Heart left ventricle (tissue), 16 donors: Measurements from ENCODE around the gene ASB2. TPM values are rescaled to one million over a fixed set of nuclear protein-coding genes. Genes with fewer than 3 reads are reported as not detected.
A peak's percentile ranks its signal among the peaks of the same experiment; 100 is the strongest.

Experiments used
- ATAC-seq, 4 donors: fragments of 200-7000 bp; cut with Tn5 transposase; one replicate each; pipeline ENCODE4 v1.9.1; 2020 to 2022; ENCODE audit warnings: moderate library complexity in 4 of 4, mild to moderate bottlenecking in 3 of 4, moderate number of reproducible peaks in 1 of 4
- DNase-seq, 5 donors: peaks; one replicate each; pipeline ENCODE4 v3.0.0-alpha.2; 2020
- H3K27ac ChIP-seq, 12 donors: fragments of 200-600 bp; sonication (generic) in 4 of 12; one replicate each; pipeline versions ENCODE4 v1.5.0 to v1.8.0; 2016 to 2022; ENCODE audit warnings: mild to moderate bottlenecking in 2 of 12
- H3K27me3 ChIP-seq, 9 donors: fragments of 200-600 bp; sonication (generic) in 2 of 9; one replicate each; pipeline versions ENCODE4 v1.5.1 to v1.8.0; 2016 to 2022; ENCODE audit warnings: mild to moderate bottlenecking in 3 of 9
- H3K36me3 ChIP-seq, 9 donors: fragments of 200-600 bp; sonication (generic) in 2 of 9; one replicate each; pipeline versions ENCODE4 v1.5.0 to v1.8.0; 2018 to 2022; ENCODE audit warnings: mild to moderate bottlenecking in 2 of 9
- H3K4me1 ChIP-seq, 12 donors: fragments of 200-600 bp; sonication (generic) in 4 of 12; one replicate each; pipeline versions ENCODE4 v1.5.0 to v1.8.0; 2016 to 2022; ENCODE audit warnings: mild to moderate bottlenecking in 3 of 12
- H3K4me3 ChIP-seq, 12 donors: fragments of 200-600 bp; sonication (generic) in 4 of 12; one replicate each; pipeline versions ENCODE4 v1.5.0 to v1.8.0; 2017 to 2022; ENCODE audit warnings: mild to moderate bottlenecking in 9 of 12, moderate library complexity in 4 of 12
- H3K9me3 ChIP-seq, 12 donors: fragments of 200-600 bp; sonication (generic) in 4 of 12; one replicate each; pipeline versions ENCODE4 v1.5.0 to v1.8.0; 2016 to 2022; ENCODE audit warnings: mild to moderate bottlenecking in 1 of 12
- POLR2A ChIP-seq, 2 donors: fragments of 450-650 bp; IDR thresholded peaks; one replicate each; pipeline ENCODE4 v1.6.1; 2017; ENCODE audit warnings: antibody characterized with exemption in 2 of 2, mild to moderate bottlenecking in 2 of 2, moderate library complexity in 2 of 2
- whole genome bisulfite sequencing, 4 donors: extraction: QIAGEN DNeasy Blood & Tissue Kit in 2 of 4; methylation state at CpG; one replicate each; pipeline versions ENCODE4 v1.1.5 to v1.1.7; 2013 to 2018; 5-methylcytosine and 5-hydroxymethylcytosine counted together
- intact Hi-C, 10 donors: fragments of 100-400 bp; cut with DNase I; formaldehyde crosslinking; loops; one replicate each; pipeline versions ENCODE4 v1.11.1 to v1.14.2; 2022
- polyA plus RNA-seq, 2 donors: library from polyadenylated mRNA; stranded (reverse); fragments of 200-250 nt; gene quantifications; one replicate each; pipeline ENCODE4 v1.2.3, GENCODE V29; 2013
- total RNA-seq, 9 donors: library from RNA; depleted of rRNA in 2 of 9; stranded (reverse); fragments of >200 nt in 2 of 9; fragmentation: NEBNext Ultra II Directional in 3 of 9; extraction: Animal tissue kit (Norgen Biotek cat#: 25700) in 3 of 9; gene quantifications; one replicate each; pipeline versions ENCODE4 v1.1.0 to v1.2.4, GENCODE V29; 2016 to 2023
- TF ChIP-seq, protein P1 (sequence below), 12 donors: fragments of 200-600 bp; sonication (generic) in 4 of 12; IDR thresholded peaks; one replicate each; pipeline versions ENCODE4 v1.5.0 to v1.8.0; 2018 to 2022; ENCODE audit warnings: antibody characterized with exemption in 12 of 12, mild to moderate bottlenecking in 5 of 12
- donor health status: ischemic (EF 13 %, LVEDD 7.1; RV severe dilation, severe dysfunction).
- donor health status: healthy with polysubstance abuse.
- donor health status: DM: no; HTN: yes; CAD: no.
- donor health status: DM: no; HTN: no; CAD: no.
- donor health status: ischemic (EF 25% LVEDD 6.9; RV normal size, moderate dysfunction).
- donor health status: ischemic (EF 25% LVEDD 5.7; RV mildly dilated, moderate dysfunction).
- donor health status: healthy.
- donor health status: DM: yes; HTN: yes; CAD: no.
- donor health status: ischemic (EF 35%, LVEDD 5.7; RV mildly dilated, moderate dysfunction).
- donor health status: nonischemic (EF 11% LVEDD 7.7; RV severe dilation, severe dysfunction).
- donor health status: DM: yes; HTN: yes; CAD: no.
- donor health status: PGD.
- donor health status: ischemic (EF 29% LVEDD 5.4; RV normal size, mild dysfunction).
- donor health status: nonischemic (EF 23%, LVEDD 6.1; RV moderate dilation, normal function).

Gene ASB2
- total and polyA plus RNA-seq, 11 donors: 22.4 to 411 (median 166) TPM

DNA sequence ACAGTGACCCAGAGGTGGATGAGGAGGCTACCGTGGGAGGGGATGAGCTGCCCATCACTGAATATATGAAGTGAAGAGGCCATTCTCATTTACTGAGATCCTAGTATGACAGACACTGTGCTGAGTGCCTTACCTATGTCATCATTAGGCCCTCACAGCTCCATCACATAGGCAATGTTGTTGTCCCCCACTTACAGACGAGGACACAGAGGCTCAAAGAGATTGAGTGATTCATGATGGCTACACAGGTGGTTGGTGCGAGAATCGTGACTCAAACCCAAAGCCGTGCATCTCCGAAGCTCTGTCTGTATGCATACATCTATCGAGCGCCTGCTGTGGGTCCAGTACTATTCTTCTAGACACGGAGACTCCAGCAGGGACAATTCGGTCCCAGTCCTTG, 14.8 kb upstream of the ASB2 start:
- intact Hi-C loops: loop anchor here in 1 of 10 donors (10.0 kb wide), 1 partner anchor 336 kb away; no protein-coding TSS in a partner anchor
- H3K27ac ChIP-seq: no peak overlapping the region
- WGBS, 4 donors: 85 to 92% (median 92%) methylated on average over 10 of the region's 10 CpGs

DNA sequence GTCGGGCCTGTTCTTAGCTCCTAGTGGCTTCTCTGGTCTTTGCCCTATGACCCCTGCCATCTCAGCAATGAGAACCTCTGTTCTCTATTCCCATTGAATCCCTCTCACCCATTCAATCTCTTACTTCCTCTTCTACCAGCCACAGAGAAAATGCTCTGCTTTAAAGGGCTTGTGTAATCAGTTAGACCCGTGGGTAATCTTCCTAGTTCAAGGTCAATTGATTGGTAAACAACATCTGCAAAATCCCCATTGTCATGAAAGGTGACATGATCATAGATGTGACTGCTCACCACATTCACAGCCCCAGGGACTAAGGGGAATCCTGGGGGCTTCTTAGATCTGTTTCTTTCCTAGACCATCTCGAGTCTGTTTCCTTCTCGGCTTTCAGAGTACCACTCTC, 13.6 kb upstream of the ASB2 start:
- TF ChIP-seq, protein P1, sequence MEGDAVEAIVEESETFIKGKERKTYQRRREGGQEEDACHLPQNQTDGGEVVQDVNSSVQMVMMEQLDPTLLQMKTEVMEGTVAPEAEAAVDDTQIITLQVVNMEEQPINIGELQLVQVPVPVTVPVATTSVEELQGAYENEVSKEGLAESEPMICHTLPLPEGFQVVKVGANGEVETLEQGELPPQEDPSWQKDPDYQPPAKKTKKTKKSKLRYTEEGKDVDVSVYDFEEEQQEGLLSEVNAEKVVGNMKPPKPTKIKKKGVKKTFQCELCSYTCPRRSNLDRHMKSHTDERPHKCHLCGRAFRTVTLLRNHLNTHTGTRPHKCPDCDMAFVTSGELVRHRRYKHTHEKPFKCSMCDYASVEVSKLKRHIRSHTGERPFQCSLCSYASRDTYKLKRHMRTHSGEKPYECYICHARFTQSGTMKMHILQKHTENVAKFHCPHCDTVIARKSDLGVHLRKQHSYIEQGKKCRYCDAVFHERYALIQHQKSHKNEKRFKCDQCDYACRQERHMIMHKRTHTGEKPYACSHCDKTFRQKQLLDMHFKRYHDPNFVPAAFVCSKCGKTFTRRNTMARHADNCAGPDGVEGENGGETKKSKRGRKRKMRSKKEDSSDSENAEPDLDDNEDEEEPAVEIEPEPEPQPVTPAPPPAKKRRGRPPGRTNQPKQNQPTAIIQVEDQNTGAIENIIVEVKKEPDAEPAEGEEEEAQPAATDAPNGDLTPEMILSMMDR (IDR thresholded peaks at IDR 0.05): no peak
- no peak for TF ChIP-seq POLR2A (IDR thresholded peaks at IDR 0.05)
- no peak overlapping the region for H3K4me3 ChIP-seq
- DNase-seq (no peak), ATAC-seq (no peak)
- no peaks in the 10 kb centered on the region for H3K36me3 ChIP-seq
- H3K4me1 ChIP-seq: peaks cover 0 to 29% (median 4%) of the 10 kb centered on the region in 12 donors
- no peaks in the 10 kb centered on the region for H3K27me3 ChIP-seq
- intact Hi-C loops: loop anchor here in 1 of 10 donors (10.0 kb wide), 1 partner anchor 335 kb away; no protein-coding TSS in a partner anchor
- WGBS, 4 donors: 71 to 74% (median 72%) methylated on average over 4 of the region's 4 CpGs
- no peaks in the 10 kb centered on the region for H3K9me3 ChIP-seq
- H3K27ac ChIP-seq: peak overlapping the region in 1 of 12 donors; percentile 2

More for the DNA sequence above, 14.8 kb upstream of the ASB2 start:
- Histone ChIP-seq H3K36me3 (no peaks in the 10 kb centered on the region), H3K4me1 (peaks cover 0 to 31% (median 11%) of the 10 kb centered on the region in 12 donors), H3K9me3 (no peaks in the 10 kb centered on the region), H3K27me3 (no peaks in the 10 kb centered on the region), H3K4me3 (no peak overlapping the region)
- no peak for TF ChIP-seq POLR2A (IDR thresholded peaks at IDR 0.05)
- TF ChIP-seq, protein P1 (IDR thresholded peaks at IDR 0.05): no peak
- no peak for ATAC-seq
- no peak for DNase-seq

DNA sequence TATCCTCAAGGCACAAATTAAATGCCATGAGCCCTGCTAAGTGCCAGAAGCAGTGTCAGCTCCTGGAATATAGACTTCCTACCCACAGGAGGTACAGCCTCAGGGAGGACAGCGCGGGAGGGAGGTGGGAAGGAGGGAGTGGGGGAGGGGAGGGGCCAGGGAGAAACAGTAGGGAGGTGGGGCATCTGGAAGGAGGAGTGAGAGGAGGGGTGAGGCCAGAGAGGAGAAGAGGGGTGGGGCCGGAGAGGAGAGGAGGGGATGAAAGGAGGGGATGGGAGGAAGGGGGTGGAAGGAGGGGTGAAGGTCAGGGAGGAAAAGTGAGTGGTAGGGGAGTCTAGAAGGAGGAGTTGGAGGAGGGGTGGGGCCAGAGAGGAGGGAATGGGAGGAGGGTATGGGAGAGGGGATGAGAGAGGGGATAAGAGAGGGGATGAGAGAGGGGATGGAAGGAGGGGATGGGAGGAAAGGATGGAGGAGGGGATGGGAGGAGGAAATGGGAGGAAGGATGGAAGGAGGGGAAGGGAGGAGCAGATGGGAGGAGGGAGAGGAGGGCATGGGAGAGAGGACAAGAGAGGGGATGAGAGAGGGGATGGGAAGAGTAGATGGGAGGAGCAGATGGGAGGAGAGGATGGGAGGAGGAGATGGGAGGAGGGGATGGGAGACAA, 11.6 kb upstream of the ASB2 start:
- Histone ChIP-seq H3K27me3 (no peaks in the 10 kb centered on the region), H3K27ac (peak overlapping the region in 10 of 12 donors; percentile 66 to 97 (median 86)), H3K4me1 (peaks cover 0 to 41% (median 7%) of the 10 kb centered on the region in 12 donors), H3K9me3 (no peaks in the 10 kb centered on the region), H3K4me3 (peak overlapping the region in 1 of 12 donors; percentile 1), H3K36me3 (no peaks in the 10 kb centered on the region)
- 63 to 80% (median 69%) methylated on average over 1 to 3 of the region's 3 CpGs for WGBS, 4 donors
- TF ChIP-seq, protein P1 (IDR thresholded peaks at IDR 0.05): no peak
- no peak for TF ChIP-seq POLR2A (IDR thresholded peaks at IDR 0.05)
- DNase-seq (no peak), ATAC-seq (peak in 1 of 4 donors; percentile 10)
- intact Hi-C loops: no loop called here

DNA sequence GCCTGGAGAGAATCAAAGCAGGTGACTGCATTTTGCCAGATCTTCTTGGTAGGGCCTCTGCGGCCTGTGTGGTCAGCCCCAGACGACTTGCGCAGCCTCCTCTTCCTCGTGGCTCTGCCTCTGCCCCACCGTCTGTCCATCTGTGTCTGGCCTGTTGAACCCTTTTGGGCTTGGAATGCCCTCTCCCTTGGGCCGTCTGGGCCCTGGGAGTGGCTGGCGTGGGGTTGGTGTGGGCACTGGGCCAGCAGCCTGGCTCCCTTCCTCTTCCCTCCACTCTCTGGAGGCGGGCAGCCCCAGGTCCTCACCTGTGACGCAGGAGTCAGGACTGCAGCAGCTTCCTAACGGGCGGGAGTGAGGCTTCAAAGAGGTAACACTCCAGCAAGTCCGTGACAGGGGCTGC, 11.0 kb upstream of the ASB2 start:
- TF ChIP-seq POLR2A (IDR thresholded peaks at IDR 0.05): no peak
- TF ChIP-seq, protein P1 (IDR thresholded peaks at IDR 0.05): no peak
- DNase-seq (peak in 1 of 5 donors; percentile 73), ATAC-seq (peak in 3 of 4 donors; percentile 31 to 71 (median 54))
- Histone ChIP-seq H3K4me3 (peak overlapping the region in 1 of 12 donors; percentile 1), H3K36me3 (no peaks in the 10 kb centered on the region), H3K27me3 (no peaks in the 10 kb centered on the region), H3K4me1 (peaks cover 0 to 47% (median 11%) of the 10 kb centered on the region in 12 donors), H3K9me3 (no peaks in the 10 kb centered on the region), H3K27ac (peak overlapping the region; percentile 65 to 97 (median 86))
- 29 to 59% (median 54%) methylated on average over 7 to 12 of the region's 12 CpGs for WGBS, 4 donors
- intact Hi-C loops: no loop called here
